Stimulated activated CD8-positive, alpha-beta memory T cell treated with anti-CD3 and anti-CD28 coated beads, Interleukin-2, amount 100 ng/mL, for 1 hour (primary cell): ENCODE results near the gene RSPH10B2.
"Not testable (repeated sequence)": the region's sequence is repeated elsewhere in the genome, so short reads cannot be mapped to it uniquely, and the experiment has no call there.

Experiments
- DNase-seq, 2 donors: peaks; one replicate each; pipeline ENCODE4 v3.0.0-alpha.2; 2020; ENCODE audit warnings: low read depth in 2 of 2

Gene RSPH10B2

GRCh38 chr7:6842278-6842921 lies 88.5 kb downstream of the RSPH10B2 start:
- not testable (repeated sequence) for DNase-seq

DNA sequence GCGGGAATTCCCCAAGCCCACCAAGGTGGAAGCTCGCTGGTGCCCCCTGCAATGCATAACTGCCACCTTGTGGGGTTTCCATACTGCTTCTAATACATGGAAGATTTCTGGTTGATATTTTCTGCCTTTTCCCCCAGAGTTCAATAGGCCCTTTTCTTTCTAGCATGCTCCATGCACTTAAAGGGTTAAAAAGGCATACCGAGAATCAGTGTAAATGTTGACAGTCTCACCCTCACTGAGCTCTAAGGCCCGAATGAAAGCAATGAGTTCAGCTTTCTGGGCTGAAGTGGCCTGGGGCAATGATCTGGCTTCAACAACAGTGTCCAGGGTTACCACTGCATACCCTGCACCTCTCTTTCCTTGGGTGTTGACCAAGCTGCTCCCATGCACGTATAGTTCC lies 89.2 kb downstream of the RSPH10B2 start:
- DNase-seq: not testable (repeated sequence)

DNA sequence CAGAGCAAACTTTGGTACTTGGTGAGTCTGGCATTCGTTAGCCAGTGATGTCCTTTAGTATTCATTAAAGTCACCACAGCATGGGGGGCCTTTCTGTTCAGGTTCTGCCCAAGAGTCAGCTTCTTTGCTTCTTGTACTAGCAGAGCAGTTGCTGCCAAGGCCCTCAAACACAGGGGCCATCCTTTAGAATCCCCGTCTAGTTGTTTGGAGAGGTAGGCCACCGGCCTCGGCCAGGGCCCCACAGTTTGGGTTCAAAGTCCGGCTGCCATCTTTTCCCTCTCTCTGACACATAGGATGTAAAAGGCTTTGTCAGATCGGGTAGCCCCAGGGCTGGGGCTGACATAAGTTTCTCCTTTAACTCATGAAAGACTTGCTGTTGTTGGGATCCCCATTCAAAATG lies 89.8 kb downstream of the RSPH10B2 start:
- not testable (repeated sequence) for DNase-seq

DNA sequence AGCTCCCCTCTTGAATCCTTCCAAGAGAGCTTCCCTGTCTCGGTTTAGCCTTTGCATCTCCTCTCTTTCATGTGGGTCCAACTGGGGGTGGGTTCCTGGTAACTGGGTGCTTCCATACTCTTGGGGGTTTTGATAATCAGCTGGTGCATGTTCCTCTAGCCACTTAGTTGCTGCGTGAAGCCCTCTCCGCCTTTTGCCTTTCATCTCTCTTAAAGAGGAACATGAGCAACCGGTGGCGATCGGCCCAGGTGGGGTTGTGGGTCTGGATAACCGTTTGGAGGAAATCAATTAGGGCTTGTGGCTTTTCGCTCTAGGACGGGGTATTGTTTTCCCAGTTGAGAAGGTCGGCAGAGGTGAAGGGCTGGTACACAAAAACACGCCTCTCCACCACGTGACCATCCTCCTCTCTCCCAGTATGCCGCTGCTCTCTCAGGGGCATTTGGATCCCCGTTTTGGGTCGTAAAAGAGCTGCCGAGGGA lies 92.1 kb downstream of the RSPH10B2 start:
- not testable (repeated sequence) for DNase-seq

DNA sequence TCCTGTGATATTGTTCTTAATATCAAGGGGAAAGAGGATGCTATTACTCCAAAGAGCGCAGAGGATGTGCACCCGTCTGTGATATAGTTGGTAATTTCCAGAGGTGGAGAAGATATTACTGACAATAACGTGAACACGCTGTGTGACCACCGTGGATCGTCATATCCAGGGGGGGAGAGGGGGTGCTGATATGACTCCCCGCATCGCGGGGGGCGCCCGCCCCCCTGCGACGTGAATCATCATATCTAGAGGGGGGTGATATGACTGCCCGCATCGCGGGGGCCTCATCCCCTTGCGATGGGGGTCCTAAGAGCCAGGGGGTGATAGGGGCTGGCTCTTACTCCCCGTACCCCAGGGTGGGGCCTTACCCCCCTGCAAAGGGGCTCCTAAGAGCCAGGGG lies 93.8 kb downstream of the RSPH10B2 start:
- DNase-seq: not testable (repeated sequence)
